SJSA1 (cell line): ENCODE data around the gene RALGAPA2. TPM values are rescaled to one million over a fixed set of nuclear protein-coding genes. Genes with fewer than 3 reads are reported as not detected.
"Not testable (repeated sequence)": the region's sequence is repeated elsewhere in the genome, so short reads cannot be mapped to it uniquely, and the experiment has no call there.

Source experiments
- DNase-seq, 2 experiments: peaks; one replicate each; pipeline ENCODE4 v3.0.0-alpha.2; 2015 to 2020; ENCODE audit warnings: low spot score in 2 of 2, low read depth in 1 of 2
- H3K27ac ChIP-seq: fragments of 250-450 bp; sonication (Bioruptor Pico); 2 replicates; pipeline ENCODE4 v1.5.1; 2020; ENCODE audit warnings: mild to moderate bottlenecking, moderate library complexity
- H3K27me3 ChIP-seq: fragments of 250-450 bp; sonication (Bioruptor Pico); replicated peaks from 2 replicates; pipeline ENCODE4 v1.5.1; 2020; ENCODE audit warnings: mild to moderate bottlenecking, moderate library complexity
- H3K36me3 ChIP-seq: fragments of 250-450 bp; sonication (Bioruptor Pico); 2 replicates; pipeline ENCODE4 v1.5.1; 2020; ENCODE audit warnings: mild to moderate bottlenecking
- H3K4me1 ChIP-seq: fragments of 250-450 bp; sonication (Bioruptor Pico); replicated peaks from 2 replicates; pipeline ENCODE4 v1.6.1; 2021; ENCODE audit warnings: mild to moderate bottlenecking
- H3K4me3 ChIP-seq: fragments of 250-450 bp; sonication (Bioruptor Pico); 2 replicates; pipeline ENCODE4 v1.5.1; 2020; ENCODE audit warnings: mild to moderate bottlenecking
- H3K9me3 ChIP-seq: fragments of 250-450 bp; sonication (Bioruptor Pico); replicated peaks from 2 replicates; pipeline ENCODE4 v1.5.1; 2020; ENCODE audit warnings: mild to moderate bottlenecking
- total RNA-seq: library from RNA; depleted of rRNA; stranded (reverse); fragments of >200 nt; shearing (Covaris generic); gene quantifications from 2 replicates; pipeline ENCODE4 v1.2.3, GENCODE V29; 2014

The RALGAPA2 gene
- total RNA-seq, 1 experiment from 2014 or later: 5.9 TPM

DNA sequence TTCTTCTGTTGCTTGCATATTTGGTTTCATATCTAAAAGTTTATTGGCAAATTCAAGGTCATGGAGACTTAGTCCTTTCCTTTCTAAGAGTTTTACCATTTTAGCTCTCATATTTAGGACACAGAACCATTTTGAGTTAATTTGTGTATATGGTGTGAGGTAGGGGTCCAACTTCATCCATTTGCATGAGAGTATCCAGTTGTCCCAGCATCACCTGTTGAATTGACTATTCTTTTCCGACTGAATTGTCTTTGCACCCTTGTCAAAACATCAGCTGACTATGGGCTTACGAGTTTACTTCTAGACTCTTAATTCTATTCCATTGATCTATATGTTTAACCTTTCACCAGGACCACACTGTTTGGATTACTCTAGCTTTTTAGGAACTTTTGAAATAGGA lies 157.5 kb downstream of the RALGAPA2 start:
- Histone ChIP-seq H3K27ac (no peak overlapping the region), H3K4me1 (no peaks in the 10 kb centered on the region), H3K27me3 (no peaks in the 10 kb centered on the region), H3K9me3 (no peaks in the 10 kb centered on the region), H3K36me3 (no peaks in the 10 kb centered on the region), H3K4me3 (no peak overlapping the region)
- DNase-seq: no peak

GRCh38 chr20:20553541-20553940 lies 158.9 kb downstream of the RALGAPA2 start:
- Histone ChIP-seq H3K27ac (no peak overlapping the region), H3K4me1 (no peaks in the 10 kb centered on the region), H3K9me3 (no peaks in the 10 kb centered on the region)

DNA sequence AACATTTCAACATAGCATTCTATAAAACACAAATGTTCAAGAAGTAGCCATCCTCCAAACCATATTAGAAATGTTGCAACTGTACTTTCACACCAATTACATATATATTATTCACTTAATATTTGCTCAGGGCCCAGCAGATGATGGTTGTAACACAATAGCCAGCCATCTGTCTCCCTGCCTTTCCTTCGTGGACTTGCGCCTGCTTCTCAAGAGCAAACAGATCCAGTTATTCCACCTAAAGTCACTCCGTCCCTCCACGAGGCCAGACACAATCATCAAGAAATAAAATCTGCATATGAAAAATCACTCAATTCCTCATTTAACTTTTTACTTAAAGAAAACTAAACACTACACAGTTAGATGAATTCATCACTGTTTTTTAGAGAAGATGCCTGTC lies 160.4 kb downstream of the RALGAPA2 start:
- no peaks in the 10 kb centered on the region for H3K4me1 ChIP-seq
- DNase-seq: no peak
- H3K4me3 ChIP-seq: no peak overlapping the region
- H3K36me3 ChIP-seq: no peaks in the 10 kb centered on the region
- no peak overlapping the region for H3K27ac ChIP-seq
- H3K27me3 ChIP-seq: no peaks in the 10 kb centered on the region
- H3K9me3 ChIP-seq: no peaks in the 10 kb centered on the region

More at GRCh38 chr20:20553541-20553940, 158.9 kb downstream of the RALGAPA2 start:
- no peak overlapping the region for H3K4me3 ChIP-seq
- no peaks in the 10 kb centered on the region for H3K27me3 ChIP-seq
- H3K36me3 ChIP-seq: no peaks in the 10 kb centered on the region
- DNase-seq: no peak

GRCh38 chr20:20551409-20551808 lies 161.0 kb downstream of the RALGAPA2 start:
- Histone ChIP-seq H3K9me3 (no peaks in the 10 kb centered on the region), H3K4me3 (no peak overlapping the region), H3K4me1 (no peaks in the 10 kb centered on the region), H3K36me3 (no peaks in the 10 kb centered on the region), H3K27me3 (no peaks in the 10 kb centered on the region), H3K27ac (no peak overlapping the region)
- no peak for DNase-seq

GRCh38 chr20:20549704-20550103 lies 162.7 kb downstream of the RALGAPA2 start:
- Histone ChIP-seq H3K4me3 (no peak overlapping the region), H3K36me3 (no peaks in the 10 kb centered on the region), H3K27ac (no peak overlapping the region), H3K4me1 (no peaks in the 10 kb centered on the region), H3K9me3 (no peaks in the 10 kb centered on the region), H3K27me3 (no peaks in the 10 kb centered on the region)
- DNase-seq: peak in 1 of 2 experiments; percentile 4

DNA sequence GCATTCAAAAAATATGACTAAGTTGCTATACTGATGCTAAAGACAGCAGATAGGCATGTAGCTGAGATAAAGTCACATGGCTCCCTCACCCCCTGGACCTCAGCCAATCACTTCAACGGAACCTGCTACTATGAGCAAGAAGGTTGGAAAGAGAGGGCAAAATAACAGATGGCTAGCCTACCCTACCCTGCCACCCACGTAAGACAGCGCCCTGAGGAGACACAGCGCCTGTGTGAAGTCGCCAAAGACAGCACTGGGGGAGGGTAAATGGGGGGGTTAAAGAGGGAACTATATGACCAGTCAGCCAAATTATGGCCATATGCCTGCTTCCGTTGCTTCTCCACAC lies 163.2 kb downstream of the RALGAPA2 start:
- Histone ChIP-seq H3K4me1 (no peaks in the 10 kb centered on the region), H3K9me3 (no peaks in the 10 kb centered on the region), H3K4me3 (no peak overlapping the region), H3K27ac (no peak overlapping the region), H3K27me3 (no peaks in the 10 kb centered on the region), H3K36me3 (no peaks in the 10 kb centered on the region)
- no peak for DNase-seq

- H3K27me3 ChIP-seq: no peaks in the 10 kb centered on the region
- H3K4me1 ChIP-seq: no peaks in the 10 kb centered on the region
- H3K36me3 ChIP-seq: no peaks in the 10 kb centered on the region
- no peak overlapping the region for H3K4me3 ChIP-seq
- H3K9me3 ChIP-seq: no peaks in the 10 kb centered on the region
- no peak overlapping the region for H3K27ac ChIP-seq
- no peak for DNase-seq
Observed at GRCh38 chr20:20548527-20549266, 163.7 kb downstream of the RALGAPA2 start.

GRCh38 chr20:20547876-20548266 lies 164.6 kb downstream of the RALGAPA2 start:
- no peak for DNase-seq
- no peaks in the 10 kb centered on the region for H3K27me3 ChIP-seq
- H3K4me3 ChIP-seq: no peak overlapping the region
- H3K4me1 ChIP-seq: no peaks in the 10 kb centered on the region
- no peaks in the 10 kb centered on the region for H3K9me3 ChIP-seq
- no peaks in the 10 kb centered on the region for H3K36me3 ChIP-seq
- no peak overlapping the region for H3K27ac ChIP-seq

- H3K4me3 ChIP-seq: no peak overlapping the region
- no peaks in the 10 kb centered on the region for H3K4me1 ChIP-seq
- no peaks in the 10 kb centered on the region for H3K27me3 ChIP-seq
- H3K9me3 ChIP-seq: no peaks in the 10 kb centered on the region
- no peaks in the 10 kb centered on the region for H3K36me3 ChIP-seq
- no peak for DNase-seq
- H3K27ac ChIP-seq: no peak overlapping the region
Observed at GRCh38 chr20:20547221-20547875, 165.1 kb downstream of the RALGAPA2 start.

GRCh38 chr20:20546402-20546801 lies 166.0 kb downstream of the RALGAPA2 start:
- Histone ChIP-seq H3K9me3 (no peaks in the 10 kb centered on the region), H3K4me1 (no peaks in the 10 kb centered on the region), H3K27me3 (no peaks in the 10 kb centered on the region), H3K4me3 (no peak overlapping the region), H3K36me3 (no peaks in the 10 kb centered on the region), H3K27ac (no peak overlapping the region)
- DNase-seq: no peak

DNA sequence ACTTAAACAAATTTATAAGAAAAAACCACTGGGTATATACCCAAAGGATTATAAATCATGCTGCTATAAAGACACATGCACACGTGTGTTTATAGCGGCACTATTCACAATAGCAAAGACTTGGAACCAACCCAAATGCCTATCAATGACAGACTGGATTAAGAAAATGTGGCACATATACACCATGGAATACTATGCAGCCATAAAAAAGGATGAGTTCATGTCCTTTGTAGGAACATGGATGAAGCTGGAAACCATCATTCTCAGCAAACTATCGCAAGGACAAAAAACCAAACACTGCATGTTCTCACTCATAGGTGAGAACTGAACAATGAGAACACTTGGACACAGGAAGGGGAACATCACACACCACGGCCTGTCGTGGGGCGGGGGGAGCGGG lies 169.1 kb downstream of the RALGAPA2 start:
- not testable (repeated sequence) for H3K4me1 ChIP-seq

DNA sequence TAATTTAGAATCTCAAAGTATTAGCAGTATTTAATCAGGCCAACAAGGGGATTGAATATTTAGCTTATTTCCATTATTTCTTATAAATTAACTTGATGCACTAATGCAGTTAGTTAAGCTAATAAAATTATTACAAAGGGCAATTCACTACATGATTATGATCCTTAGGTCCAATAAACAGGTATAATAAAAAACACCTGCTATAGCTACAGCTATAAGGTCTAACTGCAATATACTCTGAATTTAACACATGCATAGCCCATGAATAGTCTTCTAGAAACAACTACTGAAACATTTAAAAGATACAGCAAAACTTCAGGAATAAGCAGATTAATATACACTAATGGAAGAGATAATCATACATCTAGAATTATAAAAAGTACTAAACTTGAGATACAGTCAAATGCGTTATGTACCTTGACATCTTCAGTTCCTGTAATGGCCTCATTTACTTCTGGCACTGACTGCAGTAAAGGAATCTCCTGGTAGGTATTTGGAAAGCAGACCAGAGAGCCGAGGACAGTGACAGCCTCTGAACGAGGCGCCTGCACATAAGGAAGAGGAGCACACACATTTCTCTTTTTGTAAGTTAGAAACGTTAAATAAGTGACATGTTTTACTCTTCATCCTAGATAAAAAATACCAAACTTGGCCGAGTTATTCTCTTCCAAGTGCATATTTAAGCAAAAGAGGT lies 176.1 kb downstream of the RALGAPA2 start:
- no peaks in the 10 kb centered on the region for H3K36me3 ChIP-seq
- no peak for DNase-seq
- H3K4me1 ChIP-seq: no peaks in the 10 kb centered on the region
- no peaks in the 10 kb centered on the region for H3K9me3 ChIP-seq
- H3K4me3 ChIP-seq: no peak overlapping the region
- H3K27me3 ChIP-seq: no peaks in the 10 kb centered on the region
- H3K27ac ChIP-seq: no peak overlapping the region

More for the DNA sequence above, 169.1 kb downstream of the RALGAPA2 start:
- DNase-seq, H3K27ac ChIP-seq, H3K9me3 ChIP-seq, H3K36me3 ChIP-seq, H3K27me3 ChIP-seq, H3K4me3 ChIP-seq: not testable (repeated sequence)

- no peak for DNase-seq
- no peaks in the 10 kb centered on the region for H3K36me3 ChIP-seq
- H3K4me1 ChIP-seq: no peaks in the 10 kb centered on the region
- no peaks in the 10 kb centered on the region for H3K27me3 ChIP-seq
- no peak overlapping the region for H3K4me3 ChIP-seq
- no peaks in the 10 kb centered on the region for H3K9me3 ChIP-seq
- H3K27ac ChIP-seq: no peak overlapping the region
Observed at GRCh38 chr20:20535051-20535450, 177.4 kb downstream of the RALGAPA2 start.

- H3K4me1 ChIP-seq: no peaks in the 10 kb centered on the region
- no peaks in the 10 kb centered on the region for H3K36me3 ChIP-seq
- no peaks in the 10 kb centered on the region for H3K27me3 ChIP-seq
- no peak for DNase-seq
- no peak overlapping the region for H3K4me3 ChIP-seq
- no peaks in the 10 kb centered on the region for H3K9me3 ChIP-seq
- H3K27ac ChIP-seq: no peak overlapping the region
Observed at GRCh38 chr20:20531283-20531682, 181.2 kb downstream of the RALGAPA2 start.
